K562 (cell line): ENCODE measurements around the gene CLASP2. TPM values are rescaled to one million over a fixed set of nuclear protein-coding genes. Genes with fewer than 3 reads are reported as not detected.

ENCODE experiments used
- ATAC-seq: fragments of 200-7000 bp; cut with Tn5 transposase; 3 replicates; pipeline ENCODE4 v1.9.1; 2020; ENCODE audit warnings: moderate library complexity
- BruUV-seq: library from RNA; stranded (reverse); fragments of 400-500 nt; replicated peaks from 2 replicates; lab custom pipeline; 2021; lab: Mats Ljungman, UMichigan
- CTCF ChIA-PET: fragments of 300-600 bp; formaldehyde crosslinking; extraction: SDS; loops from one replicate; lab custom pipeline; 2021; ENCODE audit warnings: low intra/inter-chr PET ratio; lab: Yijun Ruan, JAX
- POLR2A ChIA-PET: fragments of 300-600, 350-650 bp; sonication (Branson Sonifier 250); formaldehyde crosslinking; extraction: SDS; loops from one replicate; lab custom pipeline; 2021; ENCODE audit warnings: antibody characterized with exemption, inconsistent platforms; lab: Yijun Ruan, JAX
- DNase-seq, 4 experiments: peaks; one replicate each; pipeline versions ENCODE4 v3.0.0 to v3.0.0-alpha.2; 2011 to 2018; ENCODE audit warnings: low spot score in 3 of 4, mixed read lengths in 3 of 4; ENCODE audit errors: extremely low read depth in 1 of 4
- FAIRE-seq: peaks from 2 replicates; lab custom pipeline; 2011; peaks lifted over from hg19 to GRCh38; lab: Jason Lieb, UNC
- H2AFZ ChIP-seq: 2 replicates; pipeline ENCODE4 v1.6.0; 2011; ENCODE audit warnings: low read depth, low read length, control low read depth, inconsistent platforms
- H3K27ac ChIP-seq: fragments of 200-600 bp; 3 replicates; pipeline ENCODE4 v1.8.0; 2011; ENCODE audit warnings: low read depth, mild to moderate bottlenecking, control low read depth, inconsistent platforms, low read length, moderate library complexity, mixed read lengths; ENCODE audit errors: extremely low read depth
- H3K27me3 ChIP-seq, 2 experiments: fragments of 300-600 bp in 1 of 2; 2 replicates in 1 of 2; 3 replicates in 1 of 2; pipeline versions ENCODE4 v1.6.0 to v1.8.0; 2011; ENCODE audit warnings: inconsistent platforms in 2 of 2, low read length in 2 of 2, mild to moderate bottlenecking in 1 of 2, mixed read lengths in 1 of 2, moderate library complexity in 1 of 2; ENCODE audit not compliant: control insufficient read depth in 2 of 2, insufficient read depth in 2 of 2
- H3K36me3 ChIP-seq: fragments of 300-600 bp; 3 replicates; pipeline ENCODE4 v1.8.0; 2011; ENCODE audit warnings: mild to moderate bottlenecking, low read length, inconsistent platforms; ENCODE audit not compliant: control insufficient read depth, insufficient read depth
- H3K4me1 ChIP-seq, 2 experiments: fragments of 200-600 bp in 1 of 2; replicated peaks in 1 of 2; 2 replicates in 1 of 2; 3 replicates in 1 of 2; pipeline versions ENCODE4 v1.5.1 to v1.8.0; 2011; ENCODE audit warnings: inconsistent platforms in 2 of 2, low read length in 2 of 2, mild to moderate bottlenecking in 1 of 2, mixed read lengths in 1 of 2, moderate library complexity in 1 of 2; ENCODE audit not compliant: control insufficient read depth in 2 of 2, insufficient read depth in 2 of 2
- H3K4me2 ChIP-seq: 2 replicates; pipeline ENCODE4 v1.6.1; 2011; ENCODE audit warnings: low read length, control low read depth, inconsistent platforms, mixed read lengths; ENCODE audit not compliant: insufficient read depth
- H3K4me3 ChIP-seq: fragments of 200-600 bp; sonication (generic), shearing (Covaris generic); 2 replicates; pipeline ENCODE4 v1.5.1; 2016; ENCODE audit warnings: control low read depth, inconsistent platforms
- H3K79me2 ChIP-seq: fragments of 200-600 bp; 3 replicates; pipeline ENCODE4 v1.8.0; 2011; ENCODE audit warnings: low read length, inconsistent platforms; ENCODE audit not compliant: control insufficient read depth, insufficient read depth
- H3K9ac ChIP-seq, 2 experiments: 2 replicates each; pipeline versions ENCODE4 v1.6.0 to v1.6.1; 2011; ENCODE audit warnings: low read depth in 2 of 2, low read length in 2 of 2, control low read depth in 1 of 2, inconsistent platforms in 1 of 2, mild to moderate bottlenecking in 1 of 2, mixed read lengths in 1 of 2; ENCODE audit not compliant: insufficient read depth in 1 of 2
- H3K9me1 ChIP-seq: one replicate; pipeline ENCODE4 v1.6.0; 2011; ENCODE audit warnings: inconsistent platforms, mild to moderate bottlenecking, low read length, moderate library complexity; ENCODE audit not compliant: control insufficient read depth, insufficient read depth
- H3K9me3 ChIP-seq: replicated peaks from 2 replicates; pipeline ENCODE4 v1.5.1; 2011; ENCODE audit warnings: low read depth, low read length, inconsistent platforms; ENCODE audit not compliant: control insufficient read depth, insufficient read depth
- H4K20me1 ChIP-seq: replicated peaks from 2 replicates; pipeline ENCODE4 v1.6.1; 2011; ENCODE audit warnings: low read length, inconsistent platforms, mixed read lengths; ENCODE audit not compliant: control insufficient read depth, insufficient read depth
- BHLHE40 ChIP-seq: IDR thresholded peaks from 2 replicates; pipeline ENCODE4 v1.6.1; 2011; ENCODE audit warnings: low read length, improper control_type of control experiment
- CHD1 ChIP-seq: fragments of 200-600 bp; sonication (generic); IDR thresholded peaks from one replicate; pipeline ENCODE4 v1.6.1; 2012; ENCODE audit warnings: mild to moderate bottlenecking, moderate library complexity, low read length, inconsistent platforms
- GTF2F1 ChIP-seq: IDR thresholded peaks from 2 replicates; pipeline ENCODE4 v1.6.1; 2011; ENCODE audit warnings: low read depth, low read length, improper control_type of control experiment
- NCOA1 ChIP-seq: fragments of 450-650 bp; IDR thresholded peaks from 2 replicates; pipeline ENCODE4 v1.6.1; 2016; ENCODE audit warnings: low read depth
- NFXL1 ChIP-seq: fragments of 450-650 bp; formaldehyde crosslinking; IDR thresholded peaks from 2 replicates; pipeline ENCODE4 v1.4.0; 2021; ENCODE audit warnings: mild to moderate bottlenecking
- SMAD2 ChIP-seq: fragments of 150-350 bp; IDR thresholded peaks from 2 replicates; pipeline ENCODE4 v1.6.1; 2014; ENCODE audit warnings: low read depth, mild to moderate bottlenecking, low read length
- STAT5A ChIP-seq: IDR thresholded peaks from 2 replicates; pipeline ENCODE4 v1.6.1; 2012; ENCODE audit warnings: low read length, inconsistent platforms, borderline replicate concordance
- TCFL5 ChIP-seq: fragments of 250-450 bp; sonication (Bioruptor Pico); conservative IDR thresholded peaks from 2 replicates; pipeline ENCODE4 v1.6.1; 2021; ENCODE audit warnings: mild to moderate bottlenecking, moderate library complexity, matching md5 sums
- ZC3H4 ChIP-seq: sonication (generic); formaldehyde crosslinking; IDR thresholded peaks from 2 replicates; pipeline ENCODE4 v1.9.0; 2021; ENCODE audit warnings: missing genetic modification reagents, borderline replicate concordance
- ZEB2 ChIP-seq: fragments of 450-650 bp; IDR thresholded peaks from 2 replicates; pipeline ENCODE4 v1.6.1; 2016
- ZNF830 ChIP-seq: fragments of 250-450 bp; sonication (Bioruptor Pico); IDR thresholded peaks from 2 replicates; pipeline ENCODE4 v1.5.0; 2021; ENCODE audit warnings: mild to moderate bottlenecking
- in situ Hi-C: fragments of 300-500 bp; cut with MboI; formaldehyde crosslinking; loops from 4 replicates; pipeline ENCODE4 v1.15.0; 2018; ENCODE audit warnings: inconsistent platforms, mixed read lengths
- intact Hi-C: fragments of 100-400 bp; cut with micrococcal nuclease; formaldehyde crosslinking; loops from 2 replicates; pipeline ENCODE4 v1.14.2; 2022
- polyA plus RNA-seq, 8 experiments: library from polyadenylated mRNA; depleted of rRNA in 4 of 8; stranded (reverse) in 5 of 8; unstranded in 3 of 8; fragments of >200 nt; fragmentation: Nextera tagmentation in 2 of 8; fragmentation: Illumina TruSeq in 1 of 8; extraction: Ambion mirVana in 2 of 8; extraction: Trizol in 1 of 8; gene quantifications; 2 replicates each; pipeline versions ENCODE4 v1.2.1 to v1.2.3, GENCODE V29; 2011 to 2014; ENCODE audit warnings: inconsistent platforms in 1 of 8, missing spikeins in 1 of 8
- total RNA-seq, 7 experiments: library from RNA; depleted of rRNA in 6 of 7; stranded (reverse); fragments of >200 nt in 6 of 7; fragmentation: Illumina TruSeq in 2 of 7; extraction: Trizol in 2 of 7; gene quantifications; 2 replicates each; pipeline versions ENCODE4 v1.2.1 to v1.2.3, GENCODE V29; 2011 to 2021; ENCODE audit warnings: low replicate concordance in 1 of 7
- TF ChIP-seq, protein P1 (sequence below): fragments of 450-650 bp; formaldehyde crosslinking; conservative IDR thresholded peaks from 2 replicates; pipeline ENCODE4 v1.4.0; 2022; ENCODE audit warnings: mild to moderate bottlenecking, missing genetic modification characterization
- TF ChIP-seq, protein P2 (sequence below), 2 experiments: fragments of 150-350 bp in 1 of 2; IDR thresholded peaks; 2 replicates each; pipeline ENCODE4 v1.6.1; 2012 to 2016; ENCODE audit warnings: low read depth in 2 of 2, low read length in 2 of 2, mild to moderate bottlenecking in 1 of 2, moderate library complexity in 1 of 2
- TF ChIP-seq, protein P3 (sequence below): sonication (generic); formaldehyde crosslinking; IDR thresholded peaks from 2 replicates; pipeline ENCODE4 v1.8.1; 2022; ENCODE audit warnings: missing genetic modification reagents
- TF ChIP-seq, protein P4 (sequence below): fragments of 250-450 bp; sonication (Bioruptor Pico); IDR thresholded peaks from 2 replicates; pipeline ENCODE4 v1.4.0; 2020; ENCODE audit warnings: mild to moderate bottlenecking, moderate library complexity, borderline replicate concordance

Gene CLASP2
- total and polyA plus RNA-seq, 9 of the 15 experiments (the other 6 are each of a cell fraction or from before 2014, with no cell fraction given): 13.5 to 107 (median 71.8) TPM

DNA sequence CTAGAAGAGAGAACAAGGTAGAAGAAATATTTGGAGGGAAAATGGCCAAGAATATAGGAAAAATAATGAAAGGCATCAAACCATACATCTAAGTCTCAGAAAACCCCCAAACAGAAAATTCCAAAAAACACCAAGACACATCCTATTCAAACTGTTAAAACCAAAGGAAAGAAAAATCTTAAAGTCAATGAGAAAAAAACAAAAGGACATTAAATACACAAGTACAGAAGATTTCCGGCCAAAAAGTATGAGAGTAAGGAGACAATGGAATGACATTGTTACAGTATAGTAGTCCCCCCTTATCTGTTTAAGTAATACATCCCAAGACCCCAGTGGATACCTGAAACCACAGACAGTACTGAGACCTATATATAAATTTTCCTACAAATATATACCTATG, 18.8 kb downstream of the CLASP2 start (continued):
- TF ChIP-seq, protein P1, sequence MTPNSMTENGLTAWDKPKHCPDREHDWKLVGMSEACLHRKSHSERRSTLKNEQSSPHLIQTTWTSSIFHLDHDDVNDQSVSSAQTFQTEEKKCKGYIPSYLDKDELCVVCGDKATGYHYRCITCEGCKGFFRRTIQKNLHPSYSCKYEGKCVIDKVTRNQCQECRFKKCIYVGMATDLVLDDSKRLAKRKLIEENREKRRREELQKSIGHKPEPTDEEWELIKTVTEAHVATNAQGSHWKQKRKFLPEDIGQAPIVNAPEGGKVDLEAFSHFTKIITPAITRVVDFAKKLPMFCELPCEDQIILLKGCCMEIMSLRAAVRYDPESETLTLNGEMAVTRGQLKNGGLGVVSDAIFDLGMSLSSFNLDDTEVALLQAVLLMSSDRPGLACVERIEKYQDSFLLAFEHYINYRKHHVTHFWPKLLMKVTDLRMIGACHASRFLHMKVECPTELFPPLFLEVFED: no peak
- TF ChIP-seq NFXL1 (CRISPR knock-in tag) (no peak), STAT5A (no peak), TCFL5 (CRISPR knock-in tag) (no peak), ZNF830 (CRISPR knock-in tag) (no peak)
- TF ChIP-seq, protein P2, sequence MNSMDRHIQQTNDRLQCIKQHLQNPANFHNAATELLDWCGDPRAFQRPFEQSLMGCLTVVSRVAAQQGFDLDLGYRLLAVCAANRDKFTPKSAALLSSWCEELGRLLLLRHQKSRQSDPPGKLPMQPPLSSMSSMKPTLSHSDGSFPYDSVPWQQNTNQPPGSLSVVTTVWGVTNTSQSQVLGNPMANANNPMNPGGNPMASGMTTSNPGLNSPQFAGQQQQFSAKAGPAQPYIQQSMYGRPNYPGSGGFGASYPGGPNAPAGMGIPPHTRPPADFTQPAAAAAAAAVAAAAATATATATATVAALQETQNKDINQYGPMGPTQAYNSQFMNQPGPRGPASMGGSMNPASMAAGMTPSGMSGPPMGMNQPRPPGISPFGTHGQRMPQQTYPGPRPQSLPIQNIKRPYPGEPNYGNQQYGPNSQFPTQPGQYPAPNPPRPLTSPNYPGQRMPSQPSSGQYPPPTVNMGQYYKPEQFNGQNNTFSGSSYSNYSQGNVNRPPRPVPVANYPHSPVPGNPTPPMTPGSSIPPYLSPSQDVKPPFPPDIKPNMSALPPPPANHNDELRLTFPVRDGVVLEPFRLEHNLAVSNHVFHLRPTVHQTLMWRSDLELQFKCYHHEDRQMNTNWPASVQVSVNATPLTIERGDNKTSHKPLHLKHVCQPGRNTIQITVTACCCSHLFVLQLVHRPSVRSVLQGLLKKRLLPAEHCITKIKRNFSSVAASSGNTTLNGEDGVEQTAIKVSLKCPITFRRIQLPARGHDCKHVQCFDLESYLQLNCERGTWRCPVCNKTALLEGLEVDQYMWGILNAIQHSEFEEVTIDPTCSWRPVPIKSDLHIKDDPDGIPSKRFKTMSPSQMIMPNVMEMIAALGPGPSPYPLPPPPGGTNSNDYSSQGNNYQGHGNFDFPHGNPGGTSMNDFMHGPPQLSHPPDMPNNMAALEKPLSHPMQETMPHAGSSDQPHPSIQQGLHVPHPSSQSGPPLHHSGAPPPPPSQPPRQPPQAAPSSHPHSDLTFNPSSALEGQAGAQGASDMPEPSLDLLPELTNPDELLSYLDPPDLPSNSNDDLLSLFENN (IDR thresholded peaks at IDR 0.05; ENCODE audit: low read depth in 2 of 2, low read length in 2 of 2): no peak

DNA sequence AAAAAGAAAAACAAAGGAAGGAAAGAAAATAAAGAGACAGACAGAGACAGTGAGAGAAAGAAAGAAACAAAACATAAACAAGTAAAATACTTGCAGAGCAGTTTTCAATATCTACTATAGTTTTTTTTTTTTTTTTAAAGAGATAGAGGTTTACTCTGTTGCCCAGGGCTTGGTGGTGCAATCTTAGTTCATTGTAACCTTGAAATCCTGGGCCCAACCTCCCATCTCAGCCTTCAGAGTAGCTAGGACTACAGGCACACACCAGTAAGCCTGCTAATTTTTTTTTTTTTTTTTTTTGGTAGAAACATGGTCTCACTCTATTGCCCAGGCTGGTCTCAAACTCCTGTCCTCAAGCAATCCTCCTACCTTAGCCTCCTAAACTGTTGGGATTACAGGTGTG, 23.1 kb downstream of the CLASP2 start:
- intact Hi-C loops (no loop called here), in situ Hi-C loops (no loop called here)
- no peaks in the 10 kb centered on the region for H4K20me1 ChIP-seq
- no peak for FAIRE-seq
- no peaks in the 10 kb centered on the region for H3K9me1 ChIP-seq
- H3K79me2 ChIP-seq: peaks cover 55% of the 10 kb centered on the region
- H2AFZ ChIP-seq: no peak overlapping the region
- no peaks in the 10 kb centered on the region for H3K4me1 ChIP-seq
- H3K27me3 ChIP-seq: no peaks in the 10 kb centered on the region
- H3K4me3 ChIP-seq: no peak overlapping the region
- H3K27ac ChIP-seq: no peak overlapping the region
- no peak for DNase-seq
- peak; percentile 52 for ATAC-seq
- BruUV-seq: no TSS peak
- H3K9me3 ChIP-seq: peaks cover 4% of the 10 kb centered on the region; the same call in 1 of the 2 replicates
- ChIA-PET POLR2A (no interaction called here), CTCF (no interaction called here)
- no peak overlapping the region for H3K9ac ChIP-seq
- peaks cover 42% of the 10 kb centered on the region; the same call in 2 of the 3 replicates for H3K36me3 ChIP-seq
- no peak overlapping the region for H3K4me2 ChIP-seq
- TF ChIP-seq BHLHE40 (no peak), SMAD2 (no peak), ZEB2 (no peak), ZC3H4 (CRISPR knock-in tag) (no peak), GTF2F1 (no peak), NCOA1 (no peak), CHD1 (no peak)
- TF ChIP-seq, protein P3, sequence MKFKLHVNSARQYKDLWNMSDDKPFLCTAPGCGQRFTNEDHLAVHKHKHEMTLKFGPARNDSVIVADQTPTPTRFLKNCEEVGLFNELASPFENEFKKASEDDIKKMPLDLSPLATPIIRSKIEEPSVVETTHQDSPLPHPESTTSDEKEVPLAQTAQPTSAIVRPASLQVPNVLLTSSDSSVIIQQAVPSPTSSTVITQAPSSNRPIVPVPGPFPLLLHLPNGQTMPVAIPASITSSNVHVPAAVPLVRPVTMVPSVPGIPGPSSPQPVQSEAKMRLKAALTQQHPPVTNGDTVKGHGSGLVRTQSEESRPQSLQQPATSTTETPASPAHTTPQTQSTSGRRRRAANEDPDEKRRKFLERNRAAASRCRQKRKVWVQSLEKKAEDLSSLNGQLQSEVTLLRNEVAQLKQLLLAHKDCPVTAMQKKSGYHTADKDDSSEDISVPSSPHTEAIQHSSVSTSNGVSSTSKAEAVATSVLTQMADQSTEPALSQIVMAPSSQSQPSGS (CRISPR knock-in tag): no peak
- TF ChIP-seq, protein P4, sequence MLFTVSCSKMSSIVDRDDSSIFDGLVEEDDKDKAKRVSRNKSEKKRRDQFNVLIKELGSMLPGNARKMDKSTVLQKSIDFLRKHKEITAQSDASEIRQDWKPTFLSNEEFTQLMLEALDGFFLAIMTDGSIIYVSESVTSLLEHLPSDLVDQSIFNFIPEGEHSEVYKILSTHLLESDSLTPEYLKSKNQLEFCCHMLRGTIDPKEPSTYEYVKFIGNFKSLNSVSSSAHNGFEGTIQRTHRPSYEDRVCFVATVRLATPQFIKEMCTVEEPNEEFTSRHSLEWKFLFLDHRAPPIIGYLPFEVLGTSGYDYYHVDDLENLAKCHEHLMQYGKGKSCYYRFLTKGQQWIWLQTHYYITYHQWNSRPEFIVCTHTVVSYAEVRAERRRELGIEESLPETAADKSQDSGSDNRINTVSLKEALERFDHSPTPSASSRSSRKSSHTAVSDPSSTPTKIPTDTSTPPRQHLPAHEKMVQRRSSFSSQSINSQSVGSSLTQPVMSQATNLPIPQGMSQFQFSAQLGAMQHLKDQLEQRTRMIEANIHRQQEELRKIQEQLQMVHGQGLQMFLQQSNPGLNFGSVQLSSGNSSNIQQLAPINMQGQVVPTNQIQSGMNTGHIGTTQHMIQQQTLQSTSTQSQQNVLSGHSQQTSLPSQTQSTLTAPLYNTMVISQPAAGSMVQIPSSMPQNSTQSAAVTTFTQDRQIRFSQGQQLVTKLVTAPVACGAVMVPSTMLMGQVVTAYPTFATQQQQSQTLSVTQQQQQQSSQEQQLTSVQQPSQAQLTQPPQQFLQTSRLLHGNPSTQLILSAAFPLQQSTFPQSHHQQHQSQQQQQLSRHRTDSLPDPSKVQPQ (CRISPR knock-in tag): no peak
